ENCODE data around the gene NRXN3.

Gene NRXN3

GRCh38 chr14:79837699-79838098, 1667.5 kb downstream of the NRXN3 start:
- Histone ChIP-seq H3K4me3 (replicated peaks; ENCODE audit: low read depth, low read length) (no peak overlapping the region), H3K36me3 (ENCODE audit: control insufficient read depth, insufficient read depth, low read length) (no peaks in the 10 kb centered on the region), H3K27me3 (replicated peaks; ENCODE audit: control insufficient read depth, insufficient read depth, low read length) (no peaks in the 10 kb centered on the region)
- DNase-seq (ENCODE audit: extremely low read depth, insufficient read length) = no peak
- TF ChIP-seq, protein P1, sequence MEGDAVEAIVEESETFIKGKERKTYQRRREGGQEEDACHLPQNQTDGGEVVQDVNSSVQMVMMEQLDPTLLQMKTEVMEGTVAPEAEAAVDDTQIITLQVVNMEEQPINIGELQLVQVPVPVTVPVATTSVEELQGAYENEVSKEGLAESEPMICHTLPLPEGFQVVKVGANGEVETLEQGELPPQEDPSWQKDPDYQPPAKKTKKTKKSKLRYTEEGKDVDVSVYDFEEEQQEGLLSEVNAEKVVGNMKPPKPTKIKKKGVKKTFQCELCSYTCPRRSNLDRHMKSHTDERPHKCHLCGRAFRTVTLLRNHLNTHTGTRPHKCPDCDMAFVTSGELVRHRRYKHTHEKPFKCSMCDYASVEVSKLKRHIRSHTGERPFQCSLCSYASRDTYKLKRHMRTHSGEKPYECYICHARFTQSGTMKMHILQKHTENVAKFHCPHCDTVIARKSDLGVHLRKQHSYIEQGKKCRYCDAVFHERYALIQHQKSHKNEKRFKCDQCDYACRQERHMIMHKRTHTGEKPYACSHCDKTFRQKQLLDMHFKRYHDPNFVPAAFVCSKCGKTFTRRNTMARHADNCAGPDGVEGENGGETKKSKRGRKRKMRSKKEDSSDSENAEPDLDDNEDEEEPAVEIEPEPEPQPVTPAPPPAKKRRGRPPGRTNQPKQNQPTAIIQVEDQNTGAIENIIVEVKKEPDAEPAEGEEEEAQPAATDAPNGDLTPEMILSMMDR (IDR thresholded peaks at IDR 0.05; ENCODE audit: insufficient read depth, low read length, poor library complexity, severe bottlenecking) = no peak

- H3K27me3 ChIP-seq (replicated peaks; ENCODE audit: control insufficient read depth, insufficient read depth, low read length) = no peaks in the 10 kb centered on the region
- H3K4me3 ChIP-seq (replicated peaks; ENCODE audit: low read depth, low read length) = no peak overlapping the region
- TF ChIP-seq, protein P1 (IDR thresholded peaks at IDR 0.05; ENCODE audit: insufficient read depth, low read length, poor library complexity, severe bottlenecking) = no peak
- H3K36me3 ChIP-seq (ENCODE audit: control insufficient read depth, insufficient read depth, low read length) = no peaks in the 10 kb centered on the region
- no peak for DNase-seq (ENCODE audit: extremely low read depth, insufficient read length)
These were observed 1669.9 kb downstream of the NRXN3 start for GRCh38 chr14:79840103-79840502.

- TF ChIP-seq, protein P1 (IDR thresholded peaks at IDR 0.05; ENCODE audit: insufficient read depth, low read length, poor library complexity, severe bottlenecking) = no peak
- DNase-seq (ENCODE audit: extremely low read depth, insufficient read length) = no peak
- Histone ChIP-seq H3K4me3 (replicated peaks; ENCODE audit: low read depth, low read length) (no peak overlapping the region), H3K36me3 (ENCODE audit: control insufficient read depth, insufficient read depth, low read length) (no peaks in the 10 kb centered on the region), H3K27me3 (replicated peaks; ENCODE audit: control insufficient read depth, insufficient read depth, low read length) (no peaks in the 10 kb centered on the region)
These were observed 1670.7 kb downstream of the NRXN3 start for GRCh38 chr14:79840831-79841230.

DNA sequence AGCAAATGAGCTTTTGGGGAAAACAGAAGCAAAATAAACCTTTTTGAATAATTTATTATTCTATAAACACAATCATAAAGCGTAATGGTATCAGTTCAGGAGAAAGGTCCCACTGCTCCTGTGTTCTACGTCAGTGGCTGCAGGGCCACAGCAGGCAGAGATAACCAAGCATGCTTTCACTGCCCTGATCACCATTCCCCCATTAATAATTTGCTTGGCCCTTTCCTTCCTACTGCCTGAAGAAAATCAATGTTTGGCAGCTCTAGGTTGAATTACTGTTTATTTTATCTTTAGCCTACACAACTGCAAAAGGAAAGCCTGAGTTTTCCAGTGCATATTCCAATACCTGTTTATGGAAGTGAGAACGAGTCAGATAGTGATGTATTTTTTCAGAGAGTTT, 1671.3 kb downstream of the NRXN3 start:
- TF ChIP-seq, protein P1 (IDR thresholded peaks at IDR 0.05; ENCODE audit: insufficient read depth, low read length, poor library complexity, severe bottlenecking) = no peak
- no peaks in the 10 kb centered on the region for H3K27me3 ChIP-seq (replicated peaks; ENCODE audit: control insufficient read depth, insufficient read depth, low read length)
- H3K36me3 ChIP-seq (ENCODE audit: control insufficient read depth, insufficient read depth, low read length) = no peaks in the 10 kb centered on the region
- H3K4me3 ChIP-seq (replicated peaks; ENCODE audit: low read depth, low read length) = no peak overlapping the region
- no peak for DNase-seq (ENCODE audit: extremely low read depth, insufficient read length)

GRCh38 chr14:79842270-79842669, 1672.1 kb downstream of the NRXN3 start:
- H3K27me3 ChIP-seq (replicated peaks; ENCODE audit: control insufficient read depth, insufficient read depth, low read length) = no peaks in the 10 kb centered on the region
- no peak for DNase-seq (ENCODE audit: extremely low read depth, insufficient read length)
- H3K36me3 ChIP-seq (ENCODE audit: control insufficient read depth, insufficient read depth, low read length) = no peaks in the 10 kb centered on the region
- H3K4me3 ChIP-seq (replicated peaks; ENCODE audit: low read depth, low read length) = no peak overlapping the region
- TF ChIP-seq, protein P1 (IDR thresholded peaks at IDR 0.05; ENCODE audit: insufficient read depth, low read length, poor library complexity, severe bottlenecking) = no peak

Measured in GM06990 (cell line).